IMR-90 (cell line): ENCODE measurements around the gene MCTP1. TPM values are rescaled to one million over a fixed set of nuclear protein-coding genes. Genes with fewer than 3 reads are reported as not detected.

ENCODE experiments used
- ATAC-seq: fragments of 200-7000 bp; cut with Tn5 transposase; 2 replicates; pipeline ENCODE4 v1.9.1; 2020; ENCODE audit warnings: low read depth, mild to moderate bottlenecking, moderate library complexity
- BruUV-seq: library from RNA; stranded (reverse); fragments of 400-500 nt; replicated peaks from 2 replicates; lab custom pipeline; 2021; lab: Mats Ljungman, UMichigan
- CTCF ChIA-PET: fragments of 300-600 bp; formaldehyde crosslinking; extraction: SDS; loops from one replicate; lab custom pipeline; 2021; ENCODE audit warnings: antibody characterized with exemption; lab: Yijun Ruan, JAX
- POLR2A ChIA-PET: fragments of 300-600 bp; sonication (Branson Sonifier 250); formaldehyde crosslinking; loops from one replicate; lab custom pipeline; 2022; ENCODE audit warnings: antibody characterized with exemption; ENCODE audit not compliant: unreplicated experiment; lab: Charles Lee
- DNase-seq: peaks from one replicate; pipeline ENCODE4 v3.0.0; 2013
- H2AFZ ChIP-seq: replicated peaks from 2 replicates; pipeline ENCODE3; 2013; ENCODE audit warnings: low read length, mild to moderate bottlenecking; ENCODE audit not compliant: poor library complexity
- H2AK5ac ChIP-seq: 2 replicates; pipeline ENCODE4 v1.6.1; 2013; ENCODE audit warnings: low read depth, low read length, inconsistent platforms
- H2AK9ac ChIP-seq: replicated peaks from 2 replicates; pipeline ENCODE3; 2013; ENCODE audit warnings: mild to moderate bottlenecking, low read depth, low read length, moderate library complexity; ENCODE audit not compliant: poor library complexity
- H2BK120ac ChIP-seq: 2 replicates; pipeline ENCODE4 v1.6.1; 2013; ENCODE audit warnings: low read depth, low read length, inconsistent platforms
- H2BK15ac ChIP-seq: 3 replicates; pipeline ENCODE4 v1.6.1; 2013; ENCODE audit warnings: low read depth, low read length, inconsistent platforms
- H2BK20ac ChIP-seq: 2 replicates; pipeline ENCODE4 v1.6.1; 2013; ENCODE audit warnings: low read depth, mild to moderate bottlenecking, inconsistent platforms, low read length, moderate library complexity
- H2BK5ac ChIP-seq: 2 replicates; pipeline ENCODE4 v1.6.1; 2013; ENCODE audit warnings: mild to moderate bottlenecking, low read depth, low read length, inconsistent platforms; ENCODE audit not compliant: poor library complexity, severe bottlenecking
- H3K14ac ChIP-seq: replicated peaks from 2 replicates; pipeline ENCODE4 v1.6.1; 2013; ENCODE audit warnings: low read depth, low read length, inconsistent platforms
- H3K18ac ChIP-seq: 2 replicates; pipeline ENCODE4 v1.6.1; 2013; ENCODE audit warnings: low read depth, low read length, control low read depth
- H3K23ac ChIP-seq: 2 replicates; pipeline ENCODE4 v1.6.1; 2013; ENCODE audit warnings: low read depth, low read length, inconsistent platforms
- H3K27ac ChIP-seq: 2 replicates; pipeline ENCODE4 v1.5.1; 2013; ENCODE audit warnings: mild to moderate bottlenecking, control low read depth, low read length; ENCODE audit not compliant: insufficient read depth
- H3K27me3 ChIP-seq: 2 replicates; pipeline ENCODE4 v1.6.1; 2013; ENCODE audit warnings: low read length; ENCODE audit not compliant: control insufficient read depth, insufficient read depth
- H3K36me3 ChIP-seq: 2 replicates; pipeline ENCODE4 v1.6.1; 2013; ENCODE audit warnings: low read length, mixed read lengths; ENCODE audit not compliant: control insufficient read depth, insufficient read depth
- H3K4ac ChIP-seq: 2 replicates; pipeline ENCODE4 v1.6.1; 2013; ENCODE audit warnings: low read depth, low read length, inconsistent platforms
- H3K4me1 ChIP-seq: 2 replicates; pipeline ENCODE4 v1.6.1; 2013; ENCODE audit warnings: low read length, mixed read lengths; ENCODE audit not compliant: control insufficient read depth, insufficient read depth
- H3K4me2 ChIP-seq: 2 replicates; pipeline ENCODE4 v1.6.1; 2013; ENCODE audit warnings: low read depth, mild to moderate bottlenecking, control low read depth, low read length, moderate library complexity
- H3K4me3 ChIP-seq: 2 replicates; pipeline ENCODE4 v1.5.1; 2013; ENCODE audit warnings: low read depth, mild to moderate bottlenecking, control low read depth, low read length, moderate library complexity; ENCODE audit not compliant: insufficient read depth
- H3K56ac ChIP-seq: 2 replicates; pipeline ENCODE4 v1.6.1; 2013; ENCODE audit warnings: low read length, inconsistent platforms; ENCODE audit not compliant: insufficient read depth; ENCODE audit errors: extremely low read depth
- H3K79me1 ChIP-seq, 2 experiments: 2 replicates each; pipeline ENCODE4 v1.6.1; 2013; ENCODE audit warnings: low read length in 2 of 2, inconsistent platforms in 1 of 2, low read depth in 1 of 2
- H3K9ac ChIP-seq: 2 replicates; pipeline ENCODE4 v1.6.1; 2013; ENCODE audit warnings: low read depth, low read length, control low read depth
- H3K9me1 ChIP-seq: 2 replicates; pipeline ENCODE4 v1.6.1; 2013; ENCODE audit warnings: low read length, inconsistent platforms; ENCODE audit not compliant: insufficient read depth
- H3K9me3 ChIP-seq: 2 replicates; pipeline ENCODE4 v1.6.1; 2013; ENCODE audit warnings: low read length; ENCODE audit not compliant: control insufficient read depth, insufficient read depth
- H4K20me1 ChIP-seq: 2 replicates; pipeline ENCODE4 v1.6.1; 2013; ENCODE audit warnings: low read length, inconsistent platforms; ENCODE audit not compliant: insufficient read depth
- H4K5ac ChIP-seq: 2 replicates; pipeline ENCODE4 v1.6.1; 2013; ENCODE audit warnings: mild to moderate bottlenecking, low read depth, low read length, control low read depth
- H4K8ac ChIP-seq, 2 experiments: 2 replicates each; pipeline ENCODE4 v1.6.1; 2013; ENCODE audit warnings: low read depth in 2 of 2, low read length in 2 of 2, control low read depth in 1 of 2, inconsistent platforms in 1 of 2
- H4K91ac ChIP-seq: 2 replicates; pipeline ENCODE4 v1.6.1; 2013; ENCODE audit warnings: low read depth, low read length, inconsistent platforms; ENCODE audit not compliant: insufficient read depth
- BHLHE40 ChIP-seq: fragments of 150-350 bp; IDR thresholded peaks from 2 replicates; pipeline ENCODE4 v1.6.1; 2016; ENCODE audit warnings: mild to moderate bottlenecking, low read depth, low read length
- FOS ChIP-seq: fragments of 150-350 bp; IDR thresholded peaks from 2 replicates; pipeline ENCODE4 v1.6.1; 2016; ENCODE audit warnings: low read depth, low read length
- MAZ ChIP-seq: IDR thresholded peaks from 2 replicates; pipeline ENCODE4 v1.6.1; 2012; ENCODE audit warnings: low read depth, mild to moderate bottlenecking, low read length, improper control_type of control experiment, moderate library complexity, borderline replicate concordance
- MXI1 ChIP-seq: IDR thresholded peaks from 2 replicates; pipeline ENCODE4 v1.6.1; 2012; ENCODE audit warnings: low read depth, mild to moderate bottlenecking, low read length, moderate library complexity, borderline replicate concordance
- NFE2L2 ChIP-seq: fragments of 150-350 bp; IDR thresholded peaks from 2 replicates; pipeline ENCODE4 v1.6.1; 2016; ENCODE audit warnings: low read depth, mild to moderate bottlenecking, low read length
- POLR2A ChIP-seq: IDR thresholded peaks from 2 replicates; pipeline ENCODE4 v1.6.1; 2012; ENCODE audit warnings: mild to moderate bottlenecking, low read depth, low read length
- RAD21 ChIP-seq: IDR thresholded peaks from 2 replicates; pipeline ENCODE4 v1.6.1; 2012; ENCODE audit warnings: low read length, improper control_type of control experiment
- RFX5 ChIP-seq: IDR thresholded peaks from 2 replicates; pipeline ENCODE4 v1.8.0; 2012; ENCODE audit warnings: low read depth, mild to moderate bottlenecking, low read length, moderate library complexity
- SMC3 ChIP-seq: fragments of 150-350 bp; IDR thresholded peaks from 2 replicates; pipeline ENCODE4 v1.6.1; 2016; ENCODE audit warnings: low read depth, mild to moderate bottlenecking, antibody characterized with exemption, low read length, moderate library complexity
- WGBS, 2 experiments: methylation state at CpG; one replicate each; pipeline versions ENCODE4 v1.1.5 to v1.1.7; 2013; ENCODE audit warnings: missing lambda C conversion rate in 2 of 2; ENCODE audit not compliant: insufficient read length in 1 of 2; ENCODE audit errors: extremely low coverage in 2 of 2; 5-methylcytosine and 5-hydroxymethylcytosine counted together
- dilution Hi-C: fragments of 300-500 bp; cut with HindIII; formaldehyde crosslinking; loops from one replicate; pipeline ENCODE4 v1.14.3; 2018; ENCODE audit warnings: low sequenced_read_pairs; ENCODE audit not compliant: unreplicated experiment
- in situ Hi-C: fragments of 300-500 bp; cut with MboI; formaldehyde crosslinking; loops from 3 replicates; pipeline ENCODE4 v1.14.3; 2019; ENCODE audit warnings: low sequenced_read_pairs, inconsistent platforms, mixed read lengths
- intact Hi-C: fragments of 100-400 bp; cut with micrococcal nuclease; formaldehyde crosslinking; loops from 2 replicates; pipeline ENCODE4 v1.10.0; 2022
- polyA plus RNA-seq, 3 experiments: library from polyadenylated mRNA; depleted of rRNA; stranded (reverse); fragments of >200 nt; gene quantifications; 2 replicates each; pipeline ENCODE4 v1.2.3, GENCODE V29; 2012; ENCODE audit warnings: low replicate concordance in 1 of 3
- total RNA-seq: library from RNA; depleted of rRNA; stranded (reverse); fragments of >200 nt; gene quantifications from 2 replicates; pipeline ENCODE4 v1.2.3, GENCODE V29; 2012
- TF ChIP-seq, protein P1 (sequence below): fragments of 150-350 bp; IDR thresholded peaks from 2 replicates; pipeline ENCODE4 v1.6.1; 2017; ENCODE audit warnings: mild to moderate bottlenecking, antibody characterized with exemption, low read length, low read depth
- TF ChIP-seq, protein P2 (sequence below): fragments of 150-350 bp; IDR thresholded peaks from 2 replicates; pipeline ENCODE4 v1.6.1; 2016; ENCODE audit warnings: low read depth, mild to moderate bottlenecking, low read length, moderate library complexity, borderline replicate concordance
- TF ChIP-seq, protein P3 (sequence below): conservative IDR thresholded peaks from 2 replicates; pipeline ENCODE4 v1.5.1; 2012; ENCODE audit warnings: mild to moderate bottlenecking, low read depth, low read length, improper control_type of control experiment

Gene MCTP1
- total and polyA plus RNA-seq, 2 of the 4 experiments (the other 2 are of a cell fraction): 0.21 TPM; not detected in 1

DNA sequence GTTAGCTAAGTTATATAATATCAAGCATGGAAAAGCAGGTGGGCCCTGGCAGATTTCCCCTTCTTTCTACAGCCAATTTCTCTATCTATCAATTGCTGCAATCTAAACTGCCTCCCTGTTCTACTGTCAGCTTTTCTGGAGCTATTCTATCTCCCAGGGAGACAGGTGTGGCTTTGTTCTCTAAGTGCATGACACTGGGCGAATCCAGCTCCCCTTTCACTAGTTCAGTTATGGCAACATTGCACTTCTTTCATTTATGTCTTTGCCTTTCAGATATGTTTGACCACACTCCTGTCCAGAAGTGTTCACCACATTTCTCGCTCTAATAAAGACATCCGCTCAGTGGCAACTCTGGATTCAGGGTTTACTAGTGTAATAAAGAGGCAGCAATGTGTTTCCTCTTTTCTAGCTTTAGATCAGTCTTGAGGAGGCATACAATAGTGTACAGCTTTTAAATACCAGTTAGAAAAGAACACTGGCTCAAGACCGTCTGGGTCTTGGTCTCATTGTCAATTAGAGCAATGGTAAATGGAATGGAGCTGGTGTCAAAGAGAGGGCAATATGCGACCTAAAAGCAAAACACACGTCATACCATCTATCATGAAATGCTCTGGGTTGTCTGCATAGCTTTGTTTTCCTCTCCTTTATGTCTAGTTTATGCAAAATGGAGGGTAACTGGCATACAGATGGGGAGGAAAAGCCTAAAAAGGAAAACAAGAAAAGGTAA is 469.4 kb downstream of the MCTP1 start:
- no CpG with 5 or more reads among the region's 6 CpGs for WGBS, 2 experiments
- no peaks in the 10 kb centered on the region for H4K20me1 ChIP-seq
- H3K9ac ChIP-seq: no peak overlapping the region
- H4K8ac ChIP-seq: no peak overlapping the region
- H2AK9ac ChIP-seq: no peak overlapping the region
- H2BK20ac ChIP-seq: no peak overlapping the region
- no peaks in the 10 kb centered on the region for H3K9me3 ChIP-seq
- no peak overlapping the region for H3K27ac ChIP-seq
- H2BK120ac ChIP-seq: no peak overlapping the region
- H3K4me2 ChIP-seq: no peak overlapping the region
- no peak overlapping the region for H2AFZ ChIP-seq
- POLR2A ChIA-PET: no interaction called here
- dilution Hi-C loops (no loop called here), in situ Hi-C loops (no loop called here), intact Hi-C loops (no loop called here)
- H2BK5ac ChIP-seq: no peak overlapping the region
- no peak overlapping the region for H3K18ac ChIP-seq
- H3K56ac ChIP-seq: no peak overlapping the region
- no peaks in the 10 kb centered on the region for H3K79me1 ChIP-seq
- H3K4me3 ChIP-seq: no peak overlapping the region
- no peaks in the 10 kb centered on the region for H3K4me1 ChIP-seq
- ATAC-seq (no peak), DNase-seq (no peak)
- no peak overlapping the region for H2BK15ac ChIP-seq
- no peaks in the 10 kb centered on the region for H3K9me1 ChIP-seq
- CTCF ChIA-PET: no interaction called here
- no peak overlapping the region for H3K14ac ChIP-seq
- H3K27me3 ChIP-seq: no peaks in the 10 kb centered on the region
- no peak overlapping the region for H3K4ac ChIP-seq
- TF ChIP-seq, protein P1, sequence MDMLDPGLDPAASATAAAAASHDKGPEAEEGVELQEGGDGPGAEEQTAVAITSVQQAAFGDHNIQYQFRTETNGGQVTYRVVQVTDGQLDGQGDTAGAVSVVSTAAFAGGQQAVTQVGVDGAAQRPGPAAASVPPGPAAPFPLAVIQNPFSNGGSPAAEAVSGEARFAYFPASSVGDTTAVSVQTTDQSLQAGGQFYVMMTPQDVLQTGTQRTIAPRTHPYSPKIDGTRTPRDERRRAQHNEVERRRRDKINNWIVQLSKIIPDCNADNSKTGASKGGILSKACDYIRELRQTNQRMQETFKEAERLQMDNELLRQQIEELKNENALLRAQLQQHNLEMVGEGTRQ: no peak
- TF ChIP-seq, protein P2, sequence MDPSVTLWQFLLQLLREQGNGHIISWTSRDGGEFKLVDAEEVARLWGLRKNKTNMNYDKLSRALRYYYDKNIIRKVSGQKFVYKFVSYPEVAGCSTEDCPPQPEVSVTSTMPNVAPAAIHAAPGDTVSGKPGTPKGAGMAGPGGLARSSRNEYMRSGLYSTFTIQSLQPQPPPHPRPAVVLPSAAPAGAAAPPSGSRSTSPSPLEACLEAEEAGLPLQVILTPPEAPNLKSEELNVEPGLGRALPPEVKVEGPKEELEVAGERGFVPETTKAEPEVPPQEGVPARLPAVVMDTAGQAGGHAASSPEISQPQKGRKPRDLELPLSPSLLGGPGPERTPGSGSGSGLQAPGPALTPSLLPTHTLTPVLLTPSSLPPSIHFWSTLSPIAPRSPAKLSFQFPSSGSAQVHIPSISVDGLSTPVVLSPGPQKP: no peak
- TF ChIP-seq SMC3 (no peak), RAD21 (no peak), MAZ (no peak), FOS (no peak), MXI1 (no peak), POLR2A (no peak), BHLHE40 (no peak), NFE2L2 (no peak), RFX5 (no peak)
- TF ChIP-seq, protein P3, sequence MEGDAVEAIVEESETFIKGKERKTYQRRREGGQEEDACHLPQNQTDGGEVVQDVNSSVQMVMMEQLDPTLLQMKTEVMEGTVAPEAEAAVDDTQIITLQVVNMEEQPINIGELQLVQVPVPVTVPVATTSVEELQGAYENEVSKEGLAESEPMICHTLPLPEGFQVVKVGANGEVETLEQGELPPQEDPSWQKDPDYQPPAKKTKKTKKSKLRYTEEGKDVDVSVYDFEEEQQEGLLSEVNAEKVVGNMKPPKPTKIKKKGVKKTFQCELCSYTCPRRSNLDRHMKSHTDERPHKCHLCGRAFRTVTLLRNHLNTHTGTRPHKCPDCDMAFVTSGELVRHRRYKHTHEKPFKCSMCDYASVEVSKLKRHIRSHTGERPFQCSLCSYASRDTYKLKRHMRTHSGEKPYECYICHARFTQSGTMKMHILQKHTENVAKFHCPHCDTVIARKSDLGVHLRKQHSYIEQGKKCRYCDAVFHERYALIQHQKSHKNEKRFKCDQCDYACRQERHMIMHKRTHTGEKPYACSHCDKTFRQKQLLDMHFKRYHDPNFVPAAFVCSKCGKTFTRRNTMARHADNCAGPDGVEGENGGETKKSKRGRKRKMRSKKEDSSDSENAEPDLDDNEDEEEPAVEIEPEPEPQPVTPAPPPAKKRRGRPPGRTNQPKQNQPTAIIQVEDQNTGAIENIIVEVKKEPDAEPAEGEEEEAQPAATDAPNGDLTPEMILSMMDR: no peak
- BruUV-seq: no TSS peak
- H4K5ac ChIP-seq: no peak overlapping the region
- H2AK5ac ChIP-seq: no peak overlapping the region
- H3K23ac ChIP-seq: no peak overlapping the region
- H3K36me3 ChIP-seq: no peaks in the 10 kb centered on the region
- H4K91ac ChIP-seq: no peak overlapping the region
